Stimulated activated CD4-positive, alpha-beta T cell treated with anti-CD3 and anti-CD28 coated beads, TNF-alpha, amount 100 ng/mL, for 1 hour (primary cell): ENCODE results near the gene PPP1R12A.
"Not testable (repeated sequence)": the region's sequence is repeated elsewhere in the genome, so short reads cannot be mapped to it uniquely, and the experiment has no call there.

Experiments used
- DNase-seq, 3 donors: peaks; one replicate each; pipeline ENCODE4 v3.0.0-alpha.2; 2020; ENCODE audit warnings: low read depth in 3 of 3, low spot score in 1 of 3

PPP1R12A gene

GRCh38 chr12:79935021-79935623 is at the start of gene PPP1R12A:
TSS of gene PPP1R12A (minus strand) at chr12:79935097. CDS start at chr12:79934931, 166 bp downstream.
- peak; percentile 83 to 88 (median 88) for DNase-seq

- no peak for DNase-seq
Measured at GRCh38 chr12:79983986-79984620, 49.2 kb upstream of the PPP1R12A start.

GRCh38 chr12:79983492-79983891 is 48.6 kb upstream of the PPP1R12A start:
- DNase-seq: no peak

GRCh38 chr12:79982086-79983062 is 47.5 kb upstream of the PPP1R12A start:
- no peak for DNase-seq

GRCh38 chr12:79978692-79979091 is 43.8 kb upstream of the PPP1R12A start:
- DNase-seq: no peak

- not testable (repeated sequence) for DNase-seq
Measured at GRCh38 chr12:79977856-79978460, 43.1 kb upstream of the PPP1R12A start.

GRCh38 chr12:79975143-79975542 is 40.2 kb upstream of the PPP1R12A start:
- no peak for DNase-seq

GRCh38 chr12:79973801-79974200 is 38.9 kb upstream of the PPP1R12A start:
- DNase-seq: no peak

- no peak for DNase-seq
Measured at GRCh38 chr12:79964100-79964627, 29.3 kb upstream of the PPP1R12A start.

GRCh38 chr12:79961411-79961810 is 26.5 kb upstream of the PPP1R12A start:
- DNase-seq: no peak

GRCh38 chr12:79959484-79959883 is 24.6 kb upstream of the PPP1R12A start:
- DNase-seq: no peak

- DNase-seq: no peak
Measured at GRCh38 chr12:79956896-79957295, 22.0 kb upstream of the PPP1R12A start.

- DNase-seq: no peak
Measured at GRCh38 chr12:79955561-79955960, 20.7 kb upstream of the PPP1R12A start.

- DNase-seq: no peak
Measured at GRCh38 chr12:79954037-79954610, 19.2 kb upstream of the PPP1R12A start.

GRCh38 chr12:79949098-79949497 is 14.2 kb upstream of the PPP1R12A start:
- no peak for DNase-seq

GRCh38 chr12:79945433-79945832 is 10.5 kb upstream of the PPP1R12A start:
- DNase-seq: no peak

- no peak for DNase-seq
Measured at GRCh38 chr12:79944565-79944964, 9.7 kb upstream of the PPP1R12A start.

- not testable (repeated sequence) for DNase-seq
Measured at GRCh38 chr12:79942846-79943245, 7.9 kb upstream of the PPP1R12A start.

GRCh38 chr12:79939728-79940310 is 4.9 kb upstream of the PPP1R12A start:
- DNase-seq: no peak

GRCh38 chr12:79938843-79939242 is 3.9 kb upstream of the PPP1R12A start:
- DNase-seq: no peak
